Jurkat, Clone E6-1 (cell line): ENCODE results near the gene CDKAL1.
"Not testable (repeated sequence)": the region's sequence is repeated elsewhere in the genome, so short reads cannot be mapped to it uniquely, and the experiment has no call there.

Source experiments
- DNase-seq: peaks from one replicate; pipeline ENCODE4 v3.0.0-alpha.2; 2011; ENCODE audit warnings: low read depth, low spot score
- H3K4me3 ChIP-seq: 2 replicates; pipeline ENCODE4 v1.5.1; 2011; ENCODE audit warnings: mild to moderate bottlenecking, low read length, control low read depth, moderate library complexity

The CDKAL1 gene

GRCh38 chr6:20801595-20801994, 267.3 kb downstream of the CDKAL1 start:
- H3K4me3 ChIP-seq = no peak overlapping the region
- DNase-seq = no peak

DNA sequence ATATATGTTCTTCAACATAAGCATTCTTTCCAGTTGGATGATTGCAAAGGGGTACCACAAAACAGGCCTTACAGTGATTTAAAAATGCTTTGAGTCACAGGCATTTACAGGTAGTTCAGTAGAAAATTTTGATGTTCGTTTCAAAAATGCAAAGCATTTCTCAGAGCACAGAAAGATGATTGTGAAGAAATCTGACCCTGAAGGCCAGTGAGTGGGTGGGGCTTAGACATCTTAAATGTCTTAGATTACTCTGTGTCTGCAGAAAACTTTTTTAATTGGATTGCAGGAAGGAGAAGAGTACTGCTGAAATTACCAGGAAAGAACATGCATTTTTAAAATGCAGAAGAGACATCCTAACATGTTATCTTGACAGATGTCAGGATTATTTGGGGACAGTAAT, 268.3 kb downstream of the CDKAL1 start:
- no peak for DNase-seq
- no peak overlapping the region for H3K4me3 ChIP-seq

DNA sequence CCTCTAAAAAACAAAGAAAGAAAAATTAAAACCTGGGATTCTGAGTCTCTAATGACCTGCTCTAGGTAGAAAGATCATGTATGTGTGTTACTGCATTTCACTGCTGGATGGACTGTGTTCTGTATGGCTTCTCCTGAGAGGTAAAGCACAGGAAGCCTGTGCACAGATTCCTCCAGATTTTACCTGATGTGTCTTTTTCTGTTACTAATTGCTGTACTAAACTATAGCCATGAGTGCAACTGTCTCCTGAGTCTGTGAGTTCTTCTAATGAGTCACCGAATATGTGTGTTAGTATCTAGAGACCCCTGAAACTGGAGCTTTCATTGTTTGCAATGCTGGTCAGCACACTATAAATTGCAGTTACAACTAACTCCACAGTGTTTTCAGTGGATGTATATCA, 270.8 kb downstream of the CDKAL1 start:
- no peak for DNase-seq
- no peak overlapping the region for H3K4me3 ChIP-seq

DNA sequence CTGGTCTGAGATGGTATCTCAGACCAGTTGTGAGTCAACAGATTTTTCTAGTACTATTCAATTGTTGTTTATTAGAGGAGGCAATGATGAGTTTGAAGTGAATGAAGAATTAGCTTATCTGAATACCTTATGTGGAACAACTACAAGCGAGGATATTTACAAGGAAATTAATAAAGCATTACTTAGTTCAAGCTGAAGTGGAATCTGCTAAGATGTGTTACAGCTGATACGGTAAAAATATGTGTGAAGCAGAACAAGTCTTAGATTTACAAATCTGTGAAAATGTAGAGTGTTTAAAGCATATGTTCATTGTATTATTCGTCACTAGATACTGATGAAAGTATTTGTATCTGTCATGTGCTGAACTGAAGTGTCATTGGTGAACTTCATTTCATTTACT, 272.4 kb downstream of the CDKAL1 start:
- no peak for DNase-seq
- H3K4me3 ChIP-seq = no peak overlapping the region

GRCh38 chr6:20808439-20808838, 274.2 kb downstream of the CDKAL1 start:
- no peak overlapping the region for H3K4me3 ChIP-seq
- DNase-seq = no peak

DNA sequence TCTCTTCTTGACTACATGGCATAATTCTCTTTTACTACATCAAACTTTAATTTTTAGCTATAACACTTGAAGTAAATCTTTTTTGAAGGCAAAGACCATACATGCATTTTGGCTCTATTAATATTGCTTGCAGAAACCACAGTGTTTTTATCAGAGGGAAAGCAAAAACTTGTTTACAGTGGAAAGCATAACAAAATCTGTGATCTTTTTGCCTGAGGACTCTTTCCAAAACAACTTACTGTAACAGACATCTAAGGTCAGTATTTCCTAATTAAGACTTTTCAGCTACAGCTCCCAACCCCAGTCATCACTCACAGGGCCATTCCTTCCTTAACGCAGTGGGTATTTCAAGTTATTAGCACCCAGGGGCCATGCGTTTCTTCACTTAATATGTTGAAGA, 274.7 kb downstream of the CDKAL1 start:
- H3K4me3 ChIP-seq = no peak overlapping the region
- no peak for DNase-seq

DNA sequence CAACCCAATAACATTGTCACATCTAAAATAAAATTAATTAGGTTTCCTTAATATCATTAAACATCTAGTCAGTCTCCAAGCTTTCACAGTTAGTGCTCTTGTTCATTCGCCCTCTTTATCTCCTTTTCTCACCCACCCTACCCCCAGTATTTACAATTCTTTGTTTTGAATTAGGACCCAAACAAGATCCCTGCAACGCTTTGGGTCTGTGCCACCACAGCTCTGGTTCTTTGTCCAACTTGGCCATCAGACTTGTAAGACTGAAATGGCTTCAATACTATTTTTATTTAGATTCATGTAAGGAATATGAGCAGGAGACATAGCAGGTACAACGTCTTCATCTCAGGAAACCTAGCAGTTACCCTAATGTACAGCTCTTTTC, 276.5 kb downstream of the CDKAL1 start:
- no peak overlapping the region for H3K4me3 ChIP-seq
- no peak for DNase-seq

- DNase-seq = no peak
- H3K4me3 ChIP-seq = no peak overlapping the region
Measured at GRCh38 chr6:20811109-20811761, 277.0 kb downstream of the CDKAL1 start.

DNA sequence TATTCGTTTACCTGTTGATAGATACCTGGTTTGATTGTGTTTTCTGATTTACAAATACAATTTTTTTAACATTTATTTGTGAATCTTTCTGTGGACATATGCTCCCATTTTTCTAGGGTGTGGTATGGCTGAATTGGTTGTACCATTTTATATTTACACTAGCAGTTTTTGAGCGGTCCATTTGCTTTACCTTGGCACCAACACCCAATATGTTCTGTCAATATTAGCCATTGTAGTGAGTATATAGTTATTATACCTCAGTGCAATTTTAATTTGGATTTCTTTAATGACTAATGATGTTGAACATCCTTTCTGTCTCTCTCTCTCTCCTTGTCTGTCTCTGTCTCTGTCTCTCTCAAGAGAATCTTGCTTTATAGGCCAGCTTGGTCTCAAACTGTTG, 278.5 kb downstream of the CDKAL1 start:
- no peak for DNase-seq
- no peak overlapping the region for H3K4me3 ChIP-seq

DNA sequence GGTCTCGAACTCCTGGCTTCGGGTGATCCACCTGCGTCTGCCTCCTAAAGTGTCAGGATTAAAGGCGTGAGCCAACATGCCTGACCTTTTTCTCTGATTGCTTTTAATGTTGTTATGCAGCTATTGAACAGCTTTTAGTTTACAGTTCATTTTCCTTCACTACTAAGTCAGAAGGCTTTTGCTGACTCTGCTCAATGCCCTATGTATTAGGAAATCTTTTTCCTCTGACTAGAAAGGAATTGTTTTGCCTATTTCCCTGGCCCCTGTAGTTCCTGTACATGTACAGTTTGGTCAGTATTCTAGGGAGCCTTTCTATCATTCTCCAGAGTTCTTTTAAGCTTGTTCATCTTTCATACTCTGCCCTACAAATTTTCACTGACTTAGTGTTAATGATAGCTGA, 280.2 kb downstream of the CDKAL1 start:
- no peak for DNase-seq
- H3K4me3 ChIP-seq = no peak overlapping the region

GRCh38 chr6:20816126-20816525, 281.9 kb downstream of the CDKAL1 start:
- no peak for DNase-seq
- H3K4me3 ChIP-seq = no peak overlapping the region

GRCh38 chr6:20817806-20818320, 283.6 kb downstream of the CDKAL1 start:
- DNase-seq = no peak
- no peak overlapping the region for H3K4me3 ChIP-seq

DNA sequence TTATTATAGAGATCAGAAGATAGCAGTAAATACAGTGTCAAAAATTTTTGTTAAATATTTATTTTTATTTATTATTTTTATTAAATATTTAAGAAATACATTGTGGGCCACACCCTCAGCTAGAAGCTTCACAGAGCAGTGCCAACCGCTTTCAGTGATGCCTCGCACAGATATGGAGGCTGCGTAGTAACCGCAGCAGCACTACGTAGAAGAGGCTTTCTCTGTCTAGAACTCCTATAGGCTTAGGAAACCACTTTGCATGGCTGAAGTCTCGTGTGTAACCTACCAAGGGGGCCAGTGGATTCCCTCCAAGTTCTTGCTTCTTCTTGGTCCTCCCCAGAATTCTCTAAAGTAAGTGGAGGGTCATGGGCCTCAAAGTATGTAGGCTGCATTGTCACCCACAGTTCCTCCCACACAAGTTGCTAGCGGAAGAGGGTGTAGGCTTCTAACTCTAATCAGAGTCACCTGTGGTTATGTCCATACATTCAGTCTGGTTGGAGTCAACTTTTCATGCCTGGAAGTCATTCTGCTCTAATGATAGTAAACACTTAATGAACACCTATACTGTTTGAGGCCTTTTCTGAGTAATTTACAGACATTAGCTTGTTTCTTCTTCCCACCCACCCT, 285.6 kb downstream of the CDKAL1 start:
- H3K4me3 ChIP-seq = no peak overlapping the region
- no peak for DNase-seq

DNA sequence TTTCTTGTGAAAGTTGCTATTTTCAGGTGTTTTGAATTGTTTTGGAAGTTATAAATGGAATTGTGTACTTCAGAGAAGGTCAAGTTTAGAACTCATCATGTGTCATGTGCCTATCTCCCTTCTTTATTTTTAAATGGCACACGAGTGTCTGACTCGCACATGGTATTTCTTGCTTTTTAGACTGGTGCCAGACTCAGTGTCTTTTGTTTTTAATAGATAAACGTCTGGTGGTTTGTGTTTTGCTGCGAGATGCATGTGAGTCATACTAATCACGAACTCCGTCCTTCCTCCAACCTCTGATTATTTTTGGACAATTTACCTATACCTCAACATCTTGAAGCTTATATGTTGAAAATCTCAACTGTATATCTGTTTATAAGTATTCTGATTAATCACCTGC, 292.1 kb downstream of the CDKAL1 start:
- DNase-seq = no peak
- no peak overlapping the region for H3K4me3 ChIP-seq

GRCh38 chr6:20827798-20828197, 293.5 kb downstream of the CDKAL1 start:
- DNase-seq = no peak
- H3K4me3 ChIP-seq = no peak overlapping the region

DNA sequence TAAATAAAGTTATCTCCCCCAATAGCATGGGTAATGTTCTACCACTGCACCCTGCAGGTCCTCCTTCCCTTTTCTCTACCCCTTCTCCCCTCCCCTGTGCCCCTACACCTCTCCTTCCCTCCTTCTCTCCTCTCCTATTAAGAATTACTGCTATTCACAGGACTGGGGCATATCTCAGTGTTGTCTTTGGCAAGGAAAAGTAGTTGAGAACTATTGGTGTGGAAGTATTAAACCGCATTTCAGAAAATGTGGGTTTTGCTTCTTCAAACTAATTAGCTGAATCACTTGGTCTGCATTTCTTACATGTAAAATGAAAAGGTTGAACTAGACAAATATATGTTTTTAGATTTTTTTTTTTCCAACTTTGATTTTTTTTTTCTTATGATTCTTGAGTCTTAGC, 296.3 kb downstream of the CDKAL1 start:
- no peak for DNase-seq
- no peak overlapping the region for H3K4me3 ChIP-seq

DNA sequence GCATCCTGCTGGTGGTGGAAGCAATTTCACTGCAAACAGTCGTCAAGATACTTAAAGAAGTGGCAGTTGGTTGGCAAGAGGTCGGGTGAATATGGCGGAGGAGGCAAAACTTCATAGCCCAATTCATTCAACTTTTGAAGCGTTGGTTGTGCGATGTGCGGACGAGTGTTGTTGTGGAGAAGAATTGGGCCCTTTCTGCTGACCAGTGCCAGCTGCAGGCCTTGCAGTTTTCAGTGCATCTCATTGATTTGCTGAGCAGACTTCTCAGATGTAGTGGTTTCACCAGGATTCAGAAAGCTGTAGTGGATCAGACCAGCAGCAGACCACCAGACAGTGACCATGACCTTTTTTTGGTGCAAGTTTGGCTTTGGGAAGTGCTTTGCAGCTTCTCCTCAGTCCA, 297.0 kb downstream of the CDKAL1 start:
- H3K4me3 ChIP-seq, DNase-seq: not testable (repeated sequence)

- DNase-seq = no peak
- H3K4me3 ChIP-seq = no peak overlapping the region
Measured at GRCh38 chr6:20833881-20834515, 299.7 kb downstream of the CDKAL1 start.

DNA sequence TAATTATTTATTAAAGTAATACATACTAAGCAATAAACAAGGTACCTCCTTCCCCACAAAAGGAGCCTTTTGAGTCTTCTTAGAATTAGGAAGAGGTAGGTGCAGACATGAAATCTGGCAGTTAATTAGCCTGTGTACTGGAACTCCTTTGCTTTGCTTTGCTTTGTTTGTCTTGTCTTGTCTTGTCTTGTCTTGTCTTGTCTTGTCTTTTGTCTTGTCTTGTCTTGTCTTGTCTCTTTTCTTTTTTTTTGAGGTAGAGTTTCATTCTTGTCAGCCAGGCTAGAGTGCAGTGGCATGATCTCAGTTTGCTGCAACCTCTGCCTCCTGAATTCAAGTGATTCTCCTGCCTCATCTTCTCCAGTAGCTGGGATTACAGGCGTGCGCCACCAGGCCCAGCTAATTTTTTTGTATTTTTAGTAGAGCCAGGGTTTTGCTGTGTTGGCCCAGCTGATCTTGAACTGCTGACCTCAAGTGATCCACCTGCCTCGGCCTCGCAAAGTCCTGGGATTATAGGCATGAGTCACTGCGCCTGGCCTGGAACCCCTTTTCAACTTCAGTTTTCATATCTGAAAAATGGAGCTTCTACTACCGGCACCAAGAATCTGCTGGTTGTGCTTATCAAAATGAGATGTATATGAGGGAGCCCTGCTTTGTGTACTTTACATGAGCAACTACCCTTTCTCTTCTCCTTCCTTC, 301.2 kb downstream of the CDKAL1 start:
- DNase-seq = no peak
- no peak overlapping the region for H3K4me3 ChIP-seq

GRCh38 chr6:20837189-20837588, 302.9 kb downstream of the CDKAL1 start:
- no peak overlapping the region for H3K4me3 ChIP-seq
- peak; percentile 37 for DNase-seq
